ENCODE measurements around the gene HINT3. TPM values are rescaled to one million over a fixed set of nuclear protein-coding genes. Genes with fewer than 3 reads are reported as not detected.

Gene HINT3
- total RNA-seq, 2 experiments from 2014 or later: 10.4 TPM

DNA sequence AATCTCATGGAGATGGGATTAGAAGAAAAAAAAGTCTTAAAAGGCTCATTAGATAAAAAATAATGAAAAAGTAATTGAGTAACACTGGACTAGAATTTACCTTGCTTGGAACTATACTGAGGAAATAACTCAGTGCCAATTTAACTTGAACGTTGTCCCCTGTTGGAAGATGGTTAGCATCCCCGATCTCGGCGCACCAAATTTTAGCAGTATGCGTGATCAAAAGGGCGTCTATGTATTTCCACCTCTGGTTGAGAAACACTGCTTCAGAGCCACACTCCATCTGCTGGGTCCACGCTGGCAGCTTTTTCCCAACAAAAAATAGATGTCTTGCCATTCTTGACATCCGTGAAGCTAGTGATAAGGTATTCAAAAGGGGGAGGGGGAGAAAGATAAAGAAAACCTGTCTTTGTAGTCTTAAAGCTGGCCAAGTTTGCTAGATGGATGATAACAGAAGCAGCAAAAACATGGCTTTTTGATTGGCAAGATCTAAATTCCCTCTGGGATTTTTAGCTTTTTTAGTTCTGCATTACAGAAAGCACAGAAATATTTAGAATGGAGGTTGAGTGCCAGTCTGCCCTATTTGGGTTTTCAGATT lies 6.4 kb downstream of the HINT3 start:
- no peak for DNase-seq
- Mint-ChIP-seq H3K9me3 (no peaks in the 10 kb centered on the region), H3K36me3 (ENCODE audit: low read depth) (peaks cover 25% of the 10 kb centered on the region), H3K4me3 (no peak overlapping the region), H3K27me3 (no peaks in the 10 kb centered on the region), H3K4me1 (ENCODE audit: low read depth) (peaks cover 56% of the 10 kb centered on the region), H3K27ac (peak overlapping the region; percentile 25)
- H3K4me3 ChIP-seq (ENCODE audit: low read length): no peak overlapping the region
- CTCF ChIA-PET: interaction anchor here (1.8 kb wide), 1 partner anchor 11 kb away, joined by 4 read pairs; no protein-coding TSS in a partner anchor
- H3K9me3 ChIP-seq (ENCODE audit: control insufficient read depth in 1 of 2, insufficient read depth in 1 of 2, low read length in 2 of 2): no peaks in the 10 kb centered on the region
- peaks cover 6% of the 10 kb centered on the region for H3K4me1 ChIP-seq (ENCODE audit: insufficient read depth, low read length)
- no peak for ATAC-seq (ENCODE audit: poor library complexity)
- H3K27ac ChIP-seq (ENCODE audit: low read depth in 1 of 2, low read length in 2 of 2): no peak overlapping the region
- H3K27me3 ChIP-seq (ENCODE audit: control insufficient read depth in 1 of 2, insufficient read depth in 2 of 2, low read length in 2 of 2): no peaks in the 10 kb centered on the region
- H3K36me3 ChIP-seq (ENCODE audit: insufficient read depth, low read length): peaks cover 16% of the 10 kb centered on the region
- POLR2A ChIA-PET: interaction anchor here (1.0 kb wide), 1 partner anchor 172 kb away, joined by 3 read pairs; the partner anchor contains the start of gene NCOA7
- no peak for TF ChIP-seq CTCF (IDR thresholded peaks at IDR 0.05)
- intact Hi-C loops (cut with DNase I, micrococcal nuclease): no loop called here

- DNase-seq: no peak
- Histone ChIP-seq H3K4me1 (ENCODE audit: insufficient read depth, low read length) (no peaks in the 10 kb centered on the region), H3K27me3 (ENCODE audit: control insufficient read depth in 1 of 2, insufficient read depth in 2 of 2, low read length in 2 of 2) (no peaks in the 10 kb centered on the region), H3K4me3 (ENCODE audit: low read length) (no peak overlapping the region), H3K36me3 (ENCODE audit: insufficient read depth, low read length) (peaks cover 25% of the 10 kb centered on the region), H3K9me3 (ENCODE audit: control insufficient read depth in 1 of 2, insufficient read depth in 1 of 2, low read length in 2 of 2) (no peaks in the 10 kb centered on the region), H3K27ac (ENCODE audit: low read depth in 1 of 2, low read length in 2 of 2) (no peak overlapping the region)
- ATAC-seq (ENCODE audit: poor library complexity): no peak
- Mint-ChIP-seq H3K36me3 (ENCODE audit: low read depth) (peaks cover 33% of the 10 kb centered on the region), H3K27ac (no peak overlapping the region), H3K4me3 (no peak overlapping the region), H3K27me3 (no peaks in the 10 kb centered on the region), H3K4me1 (ENCODE audit: low read depth) (peaks cover 64% of the 10 kb centered on the region), H3K9me3 (no peaks in the 10 kb centered on the region)
- ChIA-PET CTCF (interaction anchor here (1.8 kb wide), 1 partner anchor 10 kb away, joined by 4 read pairs; no protein-coding TSS in a partner anchor), POLR2A (no interaction called here)
- intact Hi-C loops (cut with DNase I, micrococcal nuclease): no loop called here
- no peak for TF ChIP-seq CTCF (IDR thresholded peaks at IDR 0.05)
Observed at GRCh38 chr6:125963817-125964216, 7.2 kb downstream of the HINT3 start.

DNA sequence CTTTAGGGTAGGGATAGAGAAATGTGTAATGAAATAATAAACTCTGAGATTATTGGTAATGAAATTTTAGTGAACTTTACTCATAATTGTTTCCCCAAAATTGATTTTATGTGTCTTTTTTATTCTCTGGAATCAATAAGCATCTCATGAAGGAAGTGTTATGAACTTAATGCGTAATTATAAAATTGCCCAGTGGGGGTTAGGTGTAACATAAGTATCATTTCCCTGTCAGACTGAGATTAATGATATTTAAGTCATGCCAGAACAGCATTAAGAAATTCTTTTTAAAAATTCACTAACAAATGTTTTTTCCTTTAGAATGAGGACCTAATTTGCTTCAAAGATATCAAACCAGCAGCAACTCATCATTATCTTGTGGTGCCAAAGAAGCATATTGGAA lies 10.0 kb downstream of the HINT3 start:
- Mint-ChIP-seq H3K4me3 (no peak overlapping the region), H3K4me1 (ENCODE audit: low read depth) (peaks cover 66% of the 10 kb centered on the region), H3K36me3 (ENCODE audit: low read depth) (peaks cover 46% of the 10 kb centered on the region), H3K27me3 (no peaks in the 10 kb centered on the region), H3K27ac (no peak overlapping the region), H3K9me3 (no peaks in the 10 kb centered on the region)
- no peak for TF ChIP-seq CTCF (IDR thresholded peaks at IDR 0.05)
- peaks cover 27% of the 10 kb centered on the region for H3K36me3 ChIP-seq (ENCODE audit: insufficient read depth, low read length)
- DNase-seq: no peak
- no peaks in the 10 kb centered on the region for H3K27me3 ChIP-seq (ENCODE audit: control insufficient read depth in 1 of 2, insufficient read depth in 2 of 2, low read length in 2 of 2)
- no peak for ATAC-seq (ENCODE audit: poor library complexity)
- POLR2A ChIA-PET: no interaction called here
- intact Hi-C loops (cut with DNase I, micrococcal nuclease): no loop called here
- H3K4me1 ChIP-seq (ENCODE audit: insufficient read depth, low read length): no peaks in the 10 kb centered on the region
- CTCF ChIA-PET: no interaction called here
- no peak overlapping the region for H3K27ac ChIP-seq (ENCODE audit: low read depth in 1 of 2, low read length in 2 of 2)
- H3K9me3 ChIP-seq (ENCODE audit: control insufficient read depth in 1 of 2, insufficient read depth in 1 of 2, low read length in 2 of 2): no peaks in the 10 kb centered on the region
- no peak overlapping the region for H3K4me3 ChIP-seq (ENCODE audit: low read length)

Data from CD4-positive, alpha-beta T cell (primary cell).